ENCODE results near the gene EIF6. TPM values are rescaled to one million over a fixed set of nuclear protein-coding genes. Genes with fewer than 3 reads are reported as not detected.

Gene EIF6
- total RNA-seq, 1 donor from 2014 or later = 232 TPM

- Mint-ChIP-seq H3K4me1 (ENCODE audit: low read depth) (peaks cover 30% of the 10 kb centered on the region), H3K27me3 (ENCODE audit: insufficient read depth) (peaks cover 2% of the 10 kb centered on the region), H3K36me3 (ENCODE audit: low read depth) (no peaks in the 10 kb centered on the region), H3K9me3 (no peaks in the 10 kb centered on the region), H3K27ac (no peak overlapping the region), H3K4me3 (no peak overlapping the region)
- intact Hi-C loops (cut with micrococcal nuclease) = no loop called here
- DNase-seq (ENCODE audit: low spot score) = no peak
Observed at GRCh38 chr20:35248641-35249475, 35.7 kb downstream of the EIF6 start.

DNA sequence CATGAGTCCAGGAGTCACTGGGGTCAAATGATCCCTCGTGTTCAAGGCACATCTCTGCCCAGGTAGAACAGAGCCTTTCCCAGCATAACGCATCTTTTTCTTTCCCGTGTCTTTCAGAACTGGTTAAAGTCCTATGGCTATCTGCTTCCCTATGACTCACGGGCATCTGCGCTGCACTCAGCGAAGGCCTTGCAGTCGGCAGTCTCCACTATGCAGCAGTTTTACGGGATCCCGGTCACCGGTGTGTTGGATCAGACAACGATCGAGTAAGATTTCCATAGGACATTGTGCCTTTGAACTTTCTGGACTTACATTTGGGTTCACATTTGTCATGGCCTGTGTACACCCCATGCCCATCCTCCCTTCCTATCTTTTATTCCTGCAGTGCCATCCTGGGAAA, 37.8 kb downstream of the EIF6 start:
- no peak overlapping the region for H3K27ac Mint-ChIP-seq
- H3K4me3 Mint-ChIP-seq = no peak overlapping the region
- intact Hi-C loops (cut with micrococcal nuclease) = no loop called here
- no peaks in the 10 kb centered on the region for H3K36me3 Mint-ChIP-seq (ENCODE audit: low read depth)
- H3K4me1 Mint-ChIP-seq (ENCODE audit: low read depth) = peaks cover 15% of the 10 kb centered on the region
- no peaks in the 10 kb centered on the region for H3K9me3 Mint-ChIP-seq
- DNase-seq (ENCODE audit: low spot score) = no peak
- H3K27me3 Mint-ChIP-seq (ENCODE audit: insufficient read depth) = peaks cover 2% of the 10 kb centered on the region

DNA sequence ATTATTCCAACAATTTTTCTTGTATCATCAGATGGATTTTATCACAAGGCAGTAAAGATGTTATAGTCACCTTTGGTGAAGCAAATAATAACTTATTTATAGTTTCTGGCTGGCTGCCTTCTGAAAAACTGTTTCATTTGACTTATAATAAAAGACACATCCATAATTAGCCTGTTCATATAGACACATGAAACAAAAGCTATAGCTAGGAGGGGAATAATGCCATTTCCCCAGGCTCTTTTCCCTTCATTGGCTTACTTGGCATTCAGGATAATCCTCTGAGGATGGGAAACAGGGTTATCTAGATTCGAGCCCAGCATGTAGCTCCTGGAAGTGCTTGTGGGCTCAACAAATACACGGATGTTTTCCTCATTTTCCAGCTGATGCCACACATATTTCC, 40.6 kb downstream of the EIF6 start:
- H3K27ac Mint-ChIP-seq = no peak overlapping the region
- H3K4me3 Mint-ChIP-seq = no peak overlapping the region

GRCh38 chr20:35243317-35243716, 41.3 kb downstream of the EIF6 start:
- H3K4me1 Mint-ChIP-seq (ENCODE audit: low read depth) = peaks cover 6% of the 10 kb centered on the region
- H3K27ac Mint-ChIP-seq = no peak overlapping the region
- intact Hi-C loops (cut with micrococcal nuclease) = no loop called here
- no peaks in the 10 kb centered on the region for H3K36me3 Mint-ChIP-seq (ENCODE audit: low read depth)
- DNase-seq (ENCODE audit: low spot score) = no peak
- no peak overlapping the region for H3K4me3 Mint-ChIP-seq
- peaks cover 2% of the 10 kb centered on the region for H3K27me3 Mint-ChIP-seq (ENCODE audit: insufficient read depth)
- H3K9me3 Mint-ChIP-seq = no peaks in the 10 kb centered on the region

More for the DNA sequence above, 40.6 kb downstream of the EIF6 start:
- no peak for DNase-seq (ENCODE audit: low spot score)
- intact Hi-C loops (cut with micrococcal nuclease) = no loop called here
- Mint-ChIP-seq H3K4me1 (ENCODE audit: low read depth) (no peaks in the 10 kb centered on the region), H3K36me3 (ENCODE audit: low read depth) (no peaks in the 10 kb centered on the region), H3K27me3 (ENCODE audit: insufficient read depth) (peaks cover 2% of the 10 kb centered on the region), H3K9me3 (no peaks in the 10 kb centered on the region)

DNA sequence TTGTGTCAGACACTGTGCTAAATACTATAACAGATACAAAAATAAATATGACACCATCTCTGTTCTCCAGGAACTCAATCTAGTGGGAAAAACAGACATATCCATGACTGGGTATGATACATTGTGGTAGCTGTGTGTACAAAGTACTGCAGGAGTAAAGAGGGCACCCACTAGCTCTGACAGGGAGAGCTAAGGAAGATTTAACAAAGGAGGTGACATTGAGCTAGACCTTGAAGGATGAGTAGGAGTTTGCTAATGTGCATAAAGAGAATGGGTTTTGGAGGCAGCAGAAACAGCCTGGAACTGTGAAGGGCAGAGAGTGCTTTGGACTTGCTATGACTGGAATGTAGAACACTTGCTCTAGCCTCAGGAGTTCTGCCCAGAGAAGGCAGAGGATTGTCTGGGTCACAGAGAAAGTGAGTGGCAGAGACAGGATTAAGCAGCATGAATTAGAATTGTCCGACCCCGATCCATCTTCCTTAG, 43.7 kb downstream of the EIF6 start:
- DNase-seq (ENCODE audit: low spot score) = no peak

DNA sequence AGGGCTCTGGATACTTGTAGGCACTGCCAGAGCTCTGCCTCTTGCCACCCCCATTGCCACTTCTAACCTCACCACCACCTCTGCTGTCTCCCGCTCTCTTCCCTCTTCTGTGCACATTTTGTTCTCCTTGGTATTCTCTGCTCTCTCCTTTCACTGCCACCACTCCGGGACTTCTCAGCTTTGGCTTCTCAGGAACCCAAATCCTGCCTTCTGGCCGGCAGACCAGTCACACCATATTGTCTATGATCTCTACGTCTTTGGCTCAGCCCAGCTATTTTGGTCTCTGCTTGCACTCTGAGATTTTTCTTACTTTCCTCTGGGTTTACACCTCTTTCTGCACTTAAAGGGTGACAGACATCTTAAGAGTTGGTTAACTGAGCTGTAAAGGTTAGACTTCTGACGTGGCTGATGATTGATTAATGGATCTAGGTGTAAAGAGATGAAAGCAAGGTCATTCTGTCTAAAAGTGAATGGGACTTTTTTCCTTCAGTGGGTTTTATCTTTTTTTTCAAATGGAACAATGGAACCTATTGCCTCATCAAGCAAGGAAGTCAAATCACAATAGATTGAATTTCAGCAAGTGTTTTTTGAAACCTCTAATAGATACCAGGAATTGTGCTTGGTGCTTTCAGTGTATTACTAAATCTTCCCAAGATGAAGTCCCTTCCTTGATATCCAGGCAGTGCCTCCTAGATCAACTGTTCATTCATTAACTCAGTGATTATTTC, 44.3 kb downstream of the EIF6 start:
- no peaks in the 10 kb centered on the region for H3K36me3 Mint-ChIP-seq (ENCODE audit: low read depth)
- peaks cover 10% of the 10 kb centered on the region for H3K4me1 Mint-ChIP-seq (ENCODE audit: low read depth)

More for the DNA sequence above, 43.7 kb downstream of the EIF6 start:
- Mint-ChIP-seq H3K27ac (no peak overlapping the region), H3K27me3 (ENCODE audit: insufficient read depth) (peaks cover 2% of the 10 kb centered on the region), H3K4me3 (no peak overlapping the region), H3K36me3 (ENCODE audit: low read depth) (no peaks in the 10 kb centered on the region), H3K9me3 (no peaks in the 10 kb centered on the region), H3K4me1 (ENCODE audit: low read depth) (peaks cover 10% of the 10 kb centered on the region)
- intact Hi-C loops (cut with micrococcal nuclease) = no loop called here

GRCh38 chr20:35238735-35239134, 45.8 kb downstream of the EIF6 start:
- Mint-ChIP-seq H3K27me3 (ENCODE audit: insufficient read depth) (no peaks in the 10 kb centered on the region), H3K9me3 (no peaks in the 10 kb centered on the region), H3K36me3 (ENCODE audit: low read depth) (no peaks in the 10 kb centered on the region), H3K4me1 (ENCODE audit: low read depth) (peaks cover 10% of the 10 kb centered on the region), H3K27ac (no peak overlapping the region), H3K4me3 (no peak overlapping the region)
- intact Hi-C loops (cut with micrococcal nuclease) = no loop called here
- DNase-seq (ENCODE audit: low spot score) = no peak

More for the DNA sequence above, 44.3 kb downstream of the EIF6 start:
- Mint-ChIP-seq H3K4me3 (no peak overlapping the region), H3K27me3 (ENCODE audit: insufficient read depth) (peaks cover 2% of the 10 kb centered on the region), H3K9me3 (no peaks in the 10 kb centered on the region), H3K27ac (no peak overlapping the region)
- DNase-seq (ENCODE audit: low spot score) = no peak
- intact Hi-C loops (cut with micrococcal nuclease) = no loop called here

GRCh38 chr20:35238170-35238569, 46.4 kb downstream of the EIF6 start:
- Mint-ChIP-seq H3K4me1 (ENCODE audit: low read depth) (peaks cover 10% of the 10 kb centered on the region), H3K9me3 (no peaks in the 10 kb centered on the region), H3K27me3 (ENCODE audit: insufficient read depth) (no peaks in the 10 kb centered on the region), H3K27ac (no peak overlapping the region), H3K36me3 (ENCODE audit: low read depth) (no peaks in the 10 kb centered on the region), H3K4me3 (no peak overlapping the region)
- intact Hi-C loops (cut with micrococcal nuclease) = no loop called here
- no peak for DNase-seq (ENCODE audit: low spot score)

GRCh38 chr20:35237486-35237885, 47.1 kb downstream of the EIF6 start:
- no peak for DNase-seq (ENCODE audit: low spot score)
- no peaks in the 10 kb centered on the region for H3K9me3 Mint-ChIP-seq
- no peak overlapping the region for H3K27ac Mint-ChIP-seq
- intact Hi-C loops (cut with micrococcal nuclease) = no loop called here
- H3K4me3 Mint-ChIP-seq = no peak overlapping the region
- H3K4me1 Mint-ChIP-seq (ENCODE audit: low read depth) = peaks cover 10% of the 10 kb centered on the region
- H3K27me3 Mint-ChIP-seq (ENCODE audit: insufficient read depth) = no peaks in the 10 kb centered on the region
- no peaks in the 10 kb centered on the region for H3K36me3 Mint-ChIP-seq (ENCODE audit: low read depth)

- intact Hi-C loops (cut with micrococcal nuclease) = no loop called here
- Mint-ChIP-seq H3K27me3 (ENCODE audit: insufficient read depth) (no peaks in the 10 kb centered on the region), H3K4me3 (no peak overlapping the region), H3K9me3 (no peaks in the 10 kb centered on the region), H3K36me3 (ENCODE audit: low read depth) (no peaks in the 10 kb centered on the region), H3K27ac (no peak overlapping the region), H3K4me1 (ENCODE audit: low read depth) (peaks cover 10% of the 10 kb centered on the region)
- DNase-seq (ENCODE audit: low spot score) = no peak
Observed at GRCh38 chr20:35235881-35236280, 48.7 kb downstream of the EIF6 start.

DNA sequence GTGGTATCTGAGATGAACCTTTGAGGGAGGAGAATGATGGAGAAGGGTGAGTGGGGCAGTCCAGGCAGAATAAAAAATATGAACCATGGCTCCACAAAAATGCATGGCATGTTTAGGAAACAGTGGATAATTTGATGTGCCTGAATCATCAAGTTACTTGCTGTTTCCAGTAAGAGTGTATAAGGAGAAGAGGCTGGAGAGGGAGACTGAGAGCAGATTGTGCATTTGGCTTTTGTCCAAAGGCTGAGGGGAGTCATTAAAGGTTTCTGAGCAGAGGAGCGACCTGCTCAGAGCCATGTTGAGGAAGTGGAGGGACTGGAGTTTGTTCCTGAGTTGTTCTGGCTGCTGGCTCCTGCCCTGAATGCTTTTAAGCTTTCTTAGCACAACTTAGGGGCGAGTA, 52.0 kb downstream of the EIF6 start:
- Mint-ChIP-seq H3K9me3 (no peaks in the 10 kb centered on the region), H3K4me1 (ENCODE audit: low read depth) (no peaks in the 10 kb centered on the region), H3K36me3 (ENCODE audit: low read depth) (no peaks in the 10 kb centered on the region), H3K27ac (no peak overlapping the region), H3K27me3 (ENCODE audit: insufficient read depth) (peaks cover 15% of the 10 kb centered on the region), H3K4me3 (no peak overlapping the region)
- intact Hi-C loops (cut with micrococcal nuclease) = no loop called here
- DNase-seq (ENCODE audit: low spot score) = no peak
